NCI-H774 (cell line): ENCODE results near the gene FAM168A.

Experiments used
- DNase-seq: peaks from one replicate; lab custom pipeline; 2025; lab: John Stamatoyannopoulos, UW

The FAM168A gene

DNA sequence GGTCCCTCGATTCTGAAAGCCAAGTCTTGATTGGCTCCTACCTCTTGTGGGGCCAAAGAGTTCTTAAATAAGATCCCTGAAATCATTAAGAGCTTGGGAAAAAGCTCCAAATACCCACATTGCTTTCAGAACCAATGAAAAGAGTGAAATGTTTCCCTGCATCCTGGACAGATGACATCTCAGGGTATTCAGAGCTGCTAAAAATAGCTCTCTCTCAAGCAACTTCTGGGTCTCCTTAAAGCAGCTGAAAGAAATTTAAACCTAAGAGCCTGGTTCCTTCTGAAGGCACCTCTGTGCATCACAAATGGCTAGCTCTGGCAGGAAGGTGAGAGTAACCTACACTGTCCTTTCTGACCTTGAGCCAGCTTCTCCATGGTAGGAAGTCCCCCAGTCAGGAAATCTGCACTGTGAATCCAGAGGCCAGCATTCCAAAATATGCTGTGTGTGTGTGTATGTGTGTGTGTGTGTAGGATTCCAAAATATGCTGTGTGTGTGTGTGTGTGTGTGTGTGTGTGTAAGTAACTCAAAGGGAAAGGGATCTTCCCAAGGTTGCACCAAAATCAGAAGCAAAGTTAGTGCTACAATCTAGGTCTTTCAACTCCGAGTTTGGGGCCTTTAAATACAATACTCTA, 171.6 kb downstream of the FAM168A start:
- no peak for DNase-seq

DNA sequence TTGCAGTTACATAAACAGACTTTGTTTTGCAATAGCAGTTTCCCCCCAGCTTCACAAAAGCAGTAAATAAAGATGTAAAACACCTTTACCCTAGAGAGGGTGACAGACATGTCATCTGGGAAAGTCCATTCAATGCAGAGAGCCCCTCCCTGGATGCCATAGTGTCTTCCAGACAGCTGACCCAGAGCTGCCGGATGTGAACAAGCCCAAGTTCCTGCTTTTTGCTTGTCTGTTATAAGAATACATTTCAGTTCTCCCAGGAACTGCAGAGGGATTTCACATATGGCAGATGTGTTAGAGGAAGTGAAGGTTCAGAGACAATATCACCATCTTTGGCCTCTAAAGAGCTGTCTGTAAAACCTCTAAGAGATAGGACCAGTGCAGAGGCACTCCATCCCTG, 172.8 kb downstream of the FAM168A start:
- no peak for DNase-seq

DNA sequence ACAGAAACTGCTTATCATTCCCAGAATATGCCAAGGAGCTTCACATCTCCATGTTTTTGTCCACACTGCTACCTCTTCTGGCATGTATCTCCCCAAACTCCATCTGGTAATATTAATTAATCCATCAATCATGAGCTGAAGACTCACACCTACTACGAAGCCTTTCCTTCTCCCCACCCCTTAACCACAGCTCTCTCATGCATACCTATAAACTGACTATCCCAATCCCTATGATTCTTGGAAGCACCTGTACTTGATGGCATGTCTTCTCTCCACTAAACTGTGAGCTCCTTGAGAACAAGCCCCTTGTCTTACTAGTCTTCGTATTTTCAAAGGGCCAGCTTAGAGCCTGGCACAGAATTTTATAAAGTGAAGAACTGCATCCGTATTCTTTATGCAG, 174.4 kb downstream of the FAM168A start:
- DNase-seq = no peak

DNA sequence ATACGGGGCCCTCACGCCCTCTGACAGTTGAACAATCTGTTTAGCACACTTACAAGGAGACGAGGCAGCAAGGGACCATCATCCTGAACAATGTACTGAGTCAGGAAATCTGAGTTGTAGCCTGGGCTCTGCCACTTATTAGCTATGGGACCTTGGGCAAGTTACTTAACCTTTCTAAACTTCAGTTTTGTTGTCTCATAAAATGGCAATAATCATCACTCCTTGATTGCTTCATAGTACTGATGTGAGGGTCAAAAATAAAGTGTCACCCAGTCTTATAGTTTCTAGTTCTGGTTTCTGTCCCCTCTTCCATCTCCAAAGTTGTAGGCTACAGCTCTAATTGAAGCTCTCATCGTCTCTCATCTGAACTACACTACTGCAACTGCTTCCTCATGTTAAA, 175.0 kb downstream of the FAM168A start:
- no peak for DNase-seq

DNA sequence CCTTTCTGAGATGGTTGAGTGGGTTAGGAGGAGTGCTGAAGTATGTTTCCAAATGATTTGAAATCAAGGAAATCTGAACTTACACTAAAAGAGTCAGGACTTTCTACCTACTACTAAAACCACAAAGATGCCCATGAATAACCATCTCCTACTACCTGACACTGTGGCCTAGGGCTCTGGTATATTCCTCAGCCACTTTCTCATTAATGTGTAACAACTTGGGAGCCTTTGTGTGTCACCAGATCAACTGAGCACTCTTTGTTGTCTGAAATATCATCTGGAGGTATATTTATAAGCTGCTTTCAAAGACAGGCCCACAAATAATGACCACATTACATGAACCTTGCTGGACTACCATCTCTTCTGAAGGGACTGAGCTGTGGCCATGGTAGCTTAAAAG, 177.8 kb downstream of the FAM168A start:
- no peak for DNase-seq

DNA sequence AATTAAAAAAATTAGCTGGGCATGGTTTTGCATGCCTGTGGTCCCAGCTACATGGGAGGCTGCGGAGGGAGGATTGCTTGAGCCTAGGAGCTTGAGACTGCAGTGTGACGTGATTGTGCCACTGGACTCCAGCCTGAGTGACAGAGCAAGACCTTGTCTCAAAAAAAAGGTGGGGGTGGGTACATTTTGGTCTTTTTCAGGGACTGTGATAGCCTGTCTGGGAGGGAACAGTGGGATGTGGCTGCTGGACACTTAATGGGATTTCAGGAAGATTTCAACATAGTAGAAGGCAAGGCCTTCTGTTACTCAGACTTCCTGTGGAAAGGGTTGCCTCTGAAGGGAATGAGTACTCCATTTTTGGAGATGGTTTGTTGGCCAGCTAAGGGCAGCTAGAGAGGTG, 181.1 kb downstream of the FAM168A start:
- no peak for DNase-seq

DNA sequence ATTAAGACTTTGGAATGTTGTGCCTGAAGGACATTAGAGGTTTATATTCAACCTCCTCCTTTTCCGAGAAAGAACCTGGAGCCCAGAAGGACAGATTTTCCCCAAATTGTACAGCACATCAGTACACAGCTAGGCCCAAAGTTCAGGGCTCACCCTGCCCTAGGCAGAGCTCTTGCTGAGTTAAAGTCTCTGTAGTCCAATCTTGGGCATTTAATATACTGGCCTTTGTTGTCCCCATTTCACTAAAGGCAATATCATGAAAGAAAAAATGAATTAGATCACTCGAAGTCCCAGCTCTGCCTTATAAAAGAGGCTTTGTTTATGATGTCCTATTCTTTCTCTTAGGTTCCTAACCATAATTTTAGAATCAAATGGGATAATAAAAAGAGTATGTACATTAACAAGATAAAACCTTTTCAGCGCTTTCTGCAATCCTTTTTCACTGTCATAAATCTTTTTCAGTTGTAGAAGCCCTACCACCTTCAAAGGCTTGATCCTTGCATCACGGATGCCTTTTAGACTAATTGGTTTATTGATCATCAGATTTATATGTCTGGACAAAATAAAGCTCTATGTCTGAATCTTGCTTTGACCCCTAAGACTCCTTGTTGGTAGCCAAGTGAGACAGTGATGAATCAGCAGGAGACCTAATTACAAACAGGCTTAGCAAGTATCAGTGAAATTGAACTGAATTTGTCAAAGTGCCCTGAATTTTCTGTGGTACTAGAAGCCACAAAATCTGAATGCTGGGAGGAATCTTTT, 181.9 kb downstream of the FAM168A start:
- no peak for DNase-seq

DNA sequence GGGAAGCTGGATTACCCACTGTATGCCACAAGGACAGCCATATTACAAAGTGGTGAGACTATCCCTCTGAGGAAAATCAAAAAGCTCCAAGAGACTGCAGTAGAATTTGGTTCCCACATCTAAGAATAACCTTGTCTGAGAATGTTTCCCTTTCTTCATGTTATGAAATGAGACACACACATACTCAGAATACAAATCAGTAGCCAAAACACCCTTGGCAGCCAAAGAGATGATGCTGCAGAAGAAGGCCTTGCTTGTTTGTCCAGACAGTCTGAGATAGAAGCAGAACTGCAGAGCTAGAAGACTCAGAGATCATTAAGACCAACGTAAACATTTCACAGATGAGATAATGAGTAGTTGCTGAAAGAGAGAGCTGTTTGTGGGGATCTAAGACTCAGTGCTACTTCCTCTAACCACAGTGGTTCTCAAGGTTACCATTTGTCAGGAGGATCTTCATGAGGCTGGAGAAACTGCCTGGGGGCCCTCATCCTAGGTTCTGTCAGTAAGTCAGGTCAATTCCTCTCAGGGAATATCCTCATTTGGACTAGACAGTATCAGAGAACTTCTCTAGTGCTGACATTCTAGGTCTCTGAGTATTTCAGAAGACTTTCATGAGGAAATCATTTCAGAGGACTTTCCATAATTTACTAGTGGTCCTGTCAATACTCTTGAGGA, 182.8 kb downstream of the FAM168A start:
- no peak for DNase-seq

DNA sequence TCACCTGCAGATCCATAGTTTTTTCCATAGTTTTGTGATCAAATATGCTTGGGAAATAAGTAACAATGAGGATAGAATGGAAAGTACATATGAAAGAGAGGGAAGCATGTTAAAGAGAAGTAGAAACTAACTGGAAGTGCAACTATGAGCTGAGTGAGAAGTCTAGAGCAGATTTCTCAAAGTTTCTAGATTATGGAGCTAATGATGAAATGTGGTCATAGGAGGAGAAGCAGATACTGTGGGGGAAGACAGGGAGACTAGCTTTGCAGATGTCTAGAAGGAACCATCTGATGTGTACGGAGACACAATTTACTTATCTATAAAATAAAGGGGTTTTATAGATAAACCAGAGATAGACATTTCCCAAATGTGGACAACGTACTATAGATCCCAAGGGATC, 184.7 kb downstream of the FAM168A start:
- DNase-seq = no peak

DNA sequence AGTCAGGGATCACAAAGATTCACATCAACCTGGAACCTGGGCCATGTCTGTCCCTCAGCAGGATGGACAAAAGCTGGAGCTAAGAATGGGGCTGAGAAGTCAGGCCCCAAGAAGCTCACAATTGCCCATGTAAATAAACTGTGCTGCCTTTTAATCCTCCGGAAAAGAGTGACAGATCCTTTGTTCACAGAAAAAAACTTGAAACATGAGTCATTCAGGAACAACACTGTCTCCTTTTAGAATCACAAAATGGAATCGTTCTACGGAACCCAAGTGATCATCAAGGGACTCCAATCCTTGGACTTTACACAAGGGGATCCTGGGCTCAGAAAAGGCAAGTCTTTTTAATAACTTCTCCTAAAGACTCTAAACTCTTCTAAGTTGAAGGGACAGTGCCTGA, 185.6 kb downstream of the FAM168A start:
- no peak for DNase-seq

DNA sequence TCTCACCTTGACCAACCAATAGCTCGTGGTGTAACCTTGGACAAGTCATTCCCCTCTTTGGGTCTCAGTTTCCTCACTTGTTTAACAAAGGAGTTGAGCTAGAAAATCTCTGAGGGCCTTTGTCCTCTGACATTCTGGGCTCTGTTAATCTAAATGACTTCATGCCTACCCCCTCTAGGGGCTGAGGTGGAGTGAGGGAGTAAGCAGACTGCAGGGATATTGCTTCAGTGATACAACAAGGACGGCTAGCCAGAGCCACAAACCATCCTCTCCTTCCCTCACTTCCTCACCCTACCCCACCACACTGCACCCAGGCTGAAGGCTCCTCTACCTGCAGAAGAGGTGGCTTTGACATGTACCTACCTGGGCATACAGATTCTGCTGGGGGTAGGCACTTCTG, 186.9 kb downstream of the FAM168A start:
- DNase-seq = no peak

DNA sequence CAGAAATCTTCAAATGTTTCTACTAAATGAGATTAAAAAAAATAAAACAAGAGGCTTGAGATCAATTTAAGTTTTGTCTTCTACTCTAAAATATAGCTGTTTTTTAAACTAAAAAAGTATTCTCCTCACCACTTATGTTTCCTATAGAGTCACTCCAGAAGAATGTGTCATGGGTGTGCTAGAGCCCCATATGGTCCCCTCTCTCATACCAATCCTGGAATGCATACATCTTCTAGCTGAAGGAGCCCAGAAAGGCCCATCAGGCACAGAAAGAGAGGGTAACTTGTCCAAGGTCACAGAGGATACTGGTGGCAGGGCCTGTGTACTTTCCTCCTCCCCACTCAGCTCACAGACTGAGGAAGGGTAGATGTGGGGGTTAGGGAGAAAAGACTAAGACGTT, 187.3 kb downstream of the FAM168A start:
- DNase-seq = no peak

DNA sequence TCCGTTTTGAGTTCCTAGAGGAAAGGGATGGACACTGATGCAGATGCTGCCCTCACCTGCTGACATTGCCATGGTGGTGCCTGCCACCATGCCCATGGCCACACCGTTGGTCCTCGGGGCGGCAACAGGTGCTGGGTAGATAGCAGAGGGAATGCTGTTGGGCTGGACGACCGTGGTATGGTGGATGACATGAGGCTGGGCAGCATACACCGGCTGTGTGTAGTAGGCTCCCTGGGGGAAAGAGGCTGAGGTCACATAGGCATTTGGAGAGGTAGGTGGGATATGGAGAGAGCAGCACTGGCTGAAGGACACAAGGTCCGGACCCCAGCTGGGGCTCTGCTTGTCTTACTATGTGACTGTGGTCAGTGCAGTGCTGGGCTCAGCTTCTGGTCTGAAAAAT, 188.5 kb downstream of the FAM168A start:
- no peak for DNase-seq

DNA sequence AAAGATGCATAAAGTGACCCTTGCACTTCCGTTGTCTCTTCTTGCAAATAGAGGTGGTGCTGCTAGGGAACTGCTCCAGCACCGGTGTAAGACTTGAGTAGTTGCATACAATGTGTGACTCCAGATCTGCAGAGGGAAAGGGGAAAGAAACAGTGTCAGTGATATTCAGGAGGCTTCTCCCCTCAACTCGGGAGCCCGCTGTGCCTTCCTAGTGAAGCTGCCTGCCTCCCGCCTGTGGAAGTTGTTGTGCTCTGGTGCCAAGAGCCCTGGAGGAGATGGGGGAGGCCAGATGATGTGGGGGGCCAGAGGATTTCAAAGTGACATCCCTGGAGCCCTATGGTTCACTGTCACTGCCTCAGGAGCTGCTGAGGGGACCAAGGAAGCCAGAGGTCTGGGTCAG, 191.3 kb downstream of the FAM168A start:
- DNase-seq = no peak

DNA sequence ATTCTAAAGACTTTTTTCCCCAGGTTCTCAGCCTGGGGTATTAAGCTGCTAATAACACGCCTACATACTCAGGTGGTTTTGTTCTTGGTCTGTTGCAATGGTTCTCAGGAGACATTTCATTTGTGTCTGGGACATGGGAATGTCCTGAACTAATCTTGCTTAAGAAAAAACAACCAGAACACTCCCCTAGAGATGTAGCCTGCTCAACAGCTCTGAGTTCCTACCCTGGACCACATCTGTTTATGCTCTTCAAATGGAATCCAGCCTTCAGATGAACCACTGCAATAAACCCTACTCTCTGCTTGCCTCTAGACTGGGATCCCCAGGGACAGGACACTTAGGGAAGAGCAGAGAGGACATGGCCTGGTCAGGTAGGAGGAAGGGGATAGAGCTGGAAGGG, 191.8 kb downstream of the FAM168A start:
- no peak for DNase-seq

DNA sequence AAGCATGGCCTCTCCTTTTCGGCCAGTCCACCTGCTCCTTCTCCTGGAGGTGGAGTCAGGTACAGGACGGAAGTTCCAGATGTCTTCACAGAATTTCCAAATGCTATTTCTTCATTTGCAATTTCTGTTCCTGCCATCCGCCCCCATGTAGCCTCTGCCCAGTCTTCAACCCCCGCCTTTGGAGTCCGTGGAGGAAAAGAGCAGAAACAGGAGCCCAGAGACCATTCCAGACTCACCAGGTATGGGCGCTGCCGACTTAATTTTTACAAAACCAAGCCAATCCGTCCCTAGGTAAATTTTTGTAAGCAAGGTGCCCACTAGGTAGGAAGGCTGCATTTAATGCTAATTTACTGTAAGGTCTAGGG, 192.8 kb downstream of the FAM168A start:
- no peak for DNase-seq

DNA sequence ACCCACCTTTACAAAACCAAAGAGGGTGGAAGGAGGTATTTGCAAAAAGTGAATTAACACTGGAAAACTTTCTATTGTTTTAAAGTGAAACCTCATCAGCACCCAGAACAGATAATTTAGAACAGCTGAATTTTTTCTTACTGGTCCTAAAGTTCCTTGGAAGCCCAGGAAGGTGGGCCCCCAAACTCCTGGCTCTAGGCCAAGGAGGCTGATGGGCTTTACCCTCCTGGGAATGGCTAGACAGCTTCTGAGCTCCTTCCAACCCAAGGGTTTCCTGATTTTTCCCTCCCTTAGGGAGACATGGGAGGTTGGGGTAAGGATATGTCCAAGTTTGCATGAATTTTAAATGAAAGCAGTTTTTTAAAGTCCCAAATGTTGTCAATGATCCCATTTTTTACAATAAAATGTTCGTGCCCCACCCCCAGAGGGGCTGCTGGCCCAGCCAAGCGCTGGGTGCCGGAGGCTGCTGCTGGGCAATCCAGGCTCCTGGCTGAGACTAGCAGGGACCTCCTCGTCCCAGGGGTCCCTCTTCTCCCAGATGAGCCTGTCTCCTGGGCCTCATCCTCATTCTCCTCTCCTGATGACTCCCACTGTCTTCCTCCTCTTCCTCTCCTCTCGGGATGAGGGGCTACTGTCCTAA, 193.3 kb downstream of the FAM168A start:
- no peak for DNase-seq

DNA sequence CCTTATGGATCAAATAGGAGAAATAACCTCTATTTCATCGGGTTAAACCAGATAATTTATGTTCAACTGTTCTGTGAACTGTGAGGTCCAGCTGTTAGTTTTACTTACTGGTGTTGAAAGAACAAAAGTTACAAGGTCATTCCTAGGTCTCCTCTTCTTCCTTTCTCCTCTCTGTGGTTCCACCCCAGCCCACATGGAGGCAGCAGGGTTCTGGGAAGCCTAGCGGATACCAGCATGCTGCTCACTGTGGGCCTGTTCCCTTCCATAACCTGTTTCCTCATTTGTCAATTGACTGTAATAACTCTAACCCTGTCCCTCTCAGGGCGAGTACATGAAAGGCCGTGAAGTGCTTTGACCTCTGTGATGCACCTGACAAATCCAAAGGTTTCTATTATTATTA, 193.9 kb downstream of the FAM168A start:
- DNase-seq = peak; percentile 4

DNA sequence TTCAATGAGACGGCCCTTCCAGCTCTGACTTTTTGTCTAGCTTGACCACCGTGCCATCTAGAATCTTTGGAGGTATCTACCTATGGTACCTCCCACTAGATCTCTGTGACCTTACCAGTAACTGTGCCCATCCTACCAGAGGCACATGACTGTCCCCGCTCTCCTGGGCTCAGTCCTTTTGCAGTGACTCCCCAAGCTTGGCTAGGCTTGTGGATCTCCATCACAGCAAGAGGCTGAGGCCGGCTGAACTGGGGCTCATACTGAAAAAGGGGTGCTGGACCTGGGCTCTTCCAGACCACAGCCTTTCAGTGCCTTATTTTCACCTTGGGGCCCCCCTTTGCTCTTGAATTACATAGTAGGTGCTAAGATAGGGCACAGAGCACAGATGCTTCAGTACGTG, 194.4 kb downstream of the FAM168A start:
- no peak for DNase-seq

DNA sequence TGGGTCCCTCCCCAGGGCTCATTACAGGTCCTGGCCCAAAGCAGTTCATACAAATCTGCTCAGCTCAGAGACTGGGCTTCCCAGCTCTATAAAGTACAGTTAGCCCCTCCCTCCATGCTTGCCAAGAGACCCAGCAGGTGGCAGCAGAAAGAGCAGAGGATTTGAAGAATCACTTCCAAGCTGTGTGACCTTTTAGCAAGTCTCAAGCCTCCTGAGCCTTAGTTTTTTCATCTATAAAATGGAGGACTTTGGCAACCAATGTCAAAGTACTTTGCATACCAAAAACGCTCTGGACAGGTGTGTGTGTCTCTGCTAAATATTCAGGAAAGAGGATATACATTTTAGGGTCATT, 195.1 kb downstream of the FAM168A start:
- no peak for DNase-seq

DNA sequence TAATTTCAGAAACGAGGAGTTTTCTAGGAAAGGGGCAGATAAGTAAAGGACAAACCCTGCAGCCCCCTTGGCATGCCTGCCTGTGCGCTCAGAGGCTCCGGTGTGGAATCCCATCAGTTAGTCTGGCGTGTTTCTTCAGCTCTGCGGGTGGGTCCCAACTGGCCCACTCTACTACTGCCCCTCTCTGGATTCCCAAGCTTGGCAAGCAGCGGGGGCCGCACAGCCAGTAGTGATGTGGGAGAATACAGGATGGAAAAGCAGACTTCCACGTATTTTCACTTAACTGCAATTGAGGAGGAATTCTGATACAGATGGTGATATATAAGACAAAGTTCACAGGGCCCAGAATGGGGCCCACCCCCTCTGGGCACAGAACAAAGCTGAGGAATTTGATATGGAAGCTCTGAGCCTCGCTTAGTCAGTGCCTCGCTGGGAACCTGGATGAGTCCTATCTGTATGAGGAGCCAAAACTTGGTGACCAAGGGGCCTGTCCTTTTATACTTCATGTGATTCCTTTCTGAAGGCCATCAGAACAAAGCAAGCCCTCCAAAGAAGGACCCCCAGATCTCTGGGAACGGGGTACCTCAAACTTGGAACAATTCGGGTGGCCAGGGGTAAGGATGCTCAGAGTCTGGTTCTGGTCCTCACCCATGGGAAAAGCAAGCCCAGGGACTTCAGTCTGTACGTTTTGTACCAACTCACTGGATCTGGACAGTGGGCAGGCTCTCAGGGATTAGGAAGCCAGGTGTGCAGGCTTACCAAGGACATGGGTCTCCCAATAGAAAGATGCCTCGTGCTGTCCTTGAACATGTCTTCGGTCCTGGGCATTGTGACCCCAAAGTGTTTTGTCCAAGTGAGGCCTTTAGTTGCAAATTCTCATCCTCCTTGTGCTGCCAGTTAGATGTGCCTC, 195.7 kb downstream of the FAM168A start:
- DNase-seq = no peak
